ENCODE data around the gene NRIP2.

GRCh38 chr12:2792671-2793500 is 41.9 kb downstream of the NRIP2 start:
- no peak for TF ChIP-seq CTCF (conservative IDR thresholded peaks at IDR 0.05)
- no peak for TF ChIP-seq EZH2 (IDR thresholded peaks at IDR 0.05; ENCODE audit: low read depth)
